CD14-positive monocyte (primary cell): ENCODE results near the gene ADAMTSL3. TPM values are rescaled to one million over a fixed set of nuclear protein-coding genes. Genes with fewer than 3 reads are reported as not detected.

ENCODE experiments used
- DNase-seq, 3 donors: peaks; one replicate each; pipeline ENCODE4 v3.0.0-alpha.2; 2011 to 2022
- H2AFZ ChIP-seq: 2 replicates; pipeline ENCODE4 v1.6.0; 2012; ENCODE audit warnings: mild to moderate bottlenecking, low read depth, low read length, inconsistent platforms; ENCODE audit not compliant: insufficient read depth, poor library complexity, severe bottlenecking
- H3K27ac ChIP-seq, 2 donors: 1 replicate in 1 of 2; 2 replicates in 1 of 2; pipeline ENCODE4 v1.5.1; 2012 to 2013; ENCODE audit warnings: low read length in 2 of 2, control low read depth in 1 of 2, inconsistent platforms in 1 of 2, low read depth in 1 of 2, mild to moderate bottlenecking in 1 of 2
- H3K27me3 ChIP-seq, 2 donors: one replicate each; pipeline versions ENCODE4 v1.6.0 to v1.6.1; 2011 to 2013; ENCODE audit warnings: low read length in 2 of 2; ENCODE audit not compliant: control insufficient read depth in 2 of 2, insufficient read depth in 2 of 2
- H3K36me3 ChIP-seq, 2 donors: replicated peaks in 1 of 2; 1 replicate in 1 of 2; 2 replicates in 1 of 2; pipeline versions ENCODE4 v1.5.1 to v1.6.1; 2012 to 2013; ENCODE audit warnings: low read length in 2 of 2, control low read depth in 1 of 2, inconsistent platforms in 1 of 2, mild to moderate bottlenecking in 1 of 2; ENCODE audit not compliant: insufficient read depth in 2 of 2, control insufficient read depth in 1 of 2
- H3K4me1 ChIP-seq, 2 donors: 1 replicate in 1 of 2; 2 replicates in 1 of 2; pipeline versions ENCODE4 v1.5.1 to v1.6.1; 2012 to 2013; ENCODE audit warnings: low read length in 2 of 2, control low read depth in 1 of 2, inconsistent platforms in 1 of 2, mild to moderate bottlenecking in 1 of 2, moderate library complexity in 1 of 2; ENCODE audit not compliant: insufficient read depth in 2 of 2, control insufficient read depth in 1 of 2
- H3K4me2 ChIP-seq: replicated peaks from 2 replicates; pipeline ENCODE3; 2012; ENCODE audit warnings: low read length, moderate library complexity, mild to moderate bottlenecking; ENCODE audit not compliant: poor library complexity, severe bottlenecking; ENCODE audit errors: extremely low read depth
- H3K4me3 ChIP-seq, 3 experiments: fragments of 200-600 bp in 1 of 3; sonication (generic) in 1 of 3; replicated peaks in 1 of 3; 1 replicate in 2 of 3; 2 replicates in 1 of 3; pipeline ENCODE4 v1.5.1; 2011 to 2013; ENCODE audit warnings: low read length in 3 of 3, mild to moderate bottlenecking in 3 of 3, control low read depth in 2 of 3, low read depth in 2 of 3, inconsistent platforms in 1 of 3, moderate library complexity in 1 of 3
- H3K79me2 ChIP-seq: 2 replicates; pipeline ENCODE4 v1.6.0; 2012; ENCODE audit warnings: mild to moderate bottlenecking, control low read depth, inconsistent platforms, low read length, moderate library complexity; ENCODE audit not compliant: insufficient read depth
- H3K9ac ChIP-seq: 2 replicates; pipeline ENCODE4 v1.6.0; 2017; ENCODE audit warnings: low read length, mild to moderate bottlenecking; ENCODE audit not compliant: insufficient read depth, poor library complexity, severe bottlenecking
- H3K9me3 ChIP-seq, 2 donors: replicated peaks in 1 of 2; 1 replicate in 1 of 2; 2 replicates in 1 of 2; pipeline versions ENCODE4 v1.5.1 to v1.6.1; 2012 to 2013; ENCODE audit warnings: low read length in 2 of 2, control low read depth in 1 of 2; ENCODE audit not compliant: control insufficient read depth in 1 of 2, insufficient read depth in 1 of 2
- H4K20me1 ChIP-seq: 2 replicates; pipeline ENCODE4 v1.6.0; 2012; ENCODE audit warnings: mild to moderate bottlenecking, low read length, control low read depth, moderate library complexity; ENCODE audit not compliant: insufficient read depth
- H3K27ac Mint-ChIP-seq, 7 donors: one replicate each; pipeline ENCODE4 v1.8.0; 2020; ENCODE audit warnings: mild to moderate bottlenecking in 7 of 7, mixed read lengths in 7 of 7, moderate library complexity in 6 of 7, inconsistent platforms in 2 of 7
- H3K27me3 Mint-ChIP-seq, 3 donors: one replicate each; pipeline ENCODE4 v1.8.0; 2021 to 2022; ENCODE audit warnings: low read depth in 3 of 3, mild to moderate bottlenecking in 3 of 3, mixed read lengths in 3 of 3, moderate library complexity in 3 of 3, inconsistent platforms in 1 of 3
- H3K36me3 Mint-ChIP-seq, 2 donors: one replicate each; pipeline ENCODE4 v1.8.0; 2020; ENCODE audit warnings: mixed read lengths in 2 of 2, inconsistent platforms in 1 of 2, mild to moderate bottlenecking in 1 of 2
- H3K4me1 Mint-ChIP-seq: one replicate; pipeline ENCODE4 v1.8.0; 2020; ENCODE audit warnings: mild to moderate bottlenecking, mixed read lengths
- H3K4me3 Mint-ChIP-seq, 2 donors: one replicate each; pipeline ENCODE4 v1.8.0; 2020; ENCODE audit warnings: mild to moderate bottlenecking in 2 of 2, mixed read lengths in 2 of 2, moderate library complexity in 1 of 2
- H3K9me3 Mint-ChIP-seq, 7 donors: one replicate each; pipeline ENCODE4 v1.8.0; 2020 to 2022; ENCODE audit warnings: mixed read lengths in 7 of 7, mild to moderate bottlenecking in 6 of 7, moderate library complexity in 6 of 7, inconsistent platforms in 2 of 7
- WGBS: methylation state at CpG from one replicate; pipeline ENCODE4 v1.1.5; 2013; ENCODE audit warnings: missing lambda C conversion rate; ENCODE audit not compliant: insufficient coverage; 5-methylcytosine and 5-hydroxymethylcytosine counted together
- intact Hi-C, 2 donors: fragments of 100-400 bp; cut with micrococcal nuclease; formaldehyde crosslinking; loops; one replicate each; pipeline versions ENCODE4 v1.15.0 to v1.15.1; 2023
- polyA plus RNA-seq, 3 donors: library from polyadenylated mRNA; depleted of rRNA in 1 of 3; unstranded in 2 of 3; stranded (reverse) in 1 of 3; fragments of 300-500 nt in 2 of 3; fragments of >200 nt in 1 of 3; fragmentation: Illumina TruSeq in 2 of 3; gene quantifications; 1 replicate in 2 of 3; 2 replicates in 1 of 3; pipeline ENCODE4 v1.2.3, GENCODE V29; 2012 to 2021
- TF ChIP-seq, protein P1 (sequence below): fragments of 200-600 bp; IDR thresholded peaks from one replicate; pipeline ENCODE4 v1.8.0; 2022; ENCODE audit warnings: antibody characterized with exemption, mild to moderate bottlenecking

ADAMTSL3 gene
- polyA plus RNA-seq, 3 donors = not detected

DNA sequence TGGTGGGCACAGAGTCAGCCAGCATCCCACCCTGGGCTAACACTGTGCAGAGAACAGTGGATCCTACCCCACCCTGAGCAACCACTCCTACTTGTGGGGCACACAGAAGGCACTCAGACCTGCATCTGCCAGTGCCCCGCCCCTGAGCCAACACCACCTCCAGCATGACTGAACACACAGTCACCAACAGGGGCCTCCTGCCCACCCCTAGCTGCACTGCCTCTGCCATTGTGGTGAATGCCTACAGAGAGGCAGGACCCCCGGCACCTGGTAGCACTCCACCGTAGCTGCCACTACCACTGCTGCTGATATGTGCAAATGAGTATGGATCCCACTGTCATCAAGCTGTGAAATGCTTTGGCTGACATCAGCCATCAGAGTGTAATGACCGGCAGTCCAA is 123.1 kb downstream of the ADAMTSL3 start:
- Mint-ChIP-seq H3K4me1 (no peaks in the 10 kb centered on the region), H3K27ac (no peak overlapping the region), H3K4me3 (no peak overlapping the region), H3K9me3 (peaks cover 4 to 16% (median 11%) of the 10 kb centered on the region in 7 donors), H3K36me3 (no peaks in the 10 kb centered on the region), H3K27me3 (peaks cover 3 to 6% (median 3%) of the 10 kb centered on the region in 3 donors)
- no peaks in the 10 kb centered on the region for H3K4me1 ChIP-seq
- DNase-seq = no peak
- no peaks in the 10 kb centered on the region for H3K79me2 ChIP-seq
- no peak overlapping the region for H3K9ac ChIP-seq
- intact Hi-C loops = no loop called here
- no peaks in the 10 kb centered on the region for H3K36me3 ChIP-seq
- WGBS = 98% methylated on average over 4 of the region's 4 CpGs
- H2AFZ ChIP-seq = no peak overlapping the region
- peaks cover 0 to 5% of the 10 kb centered on the region in 2 donors for H3K9me3 ChIP-seq
- H3K4me3 ChIP-seq = no peak overlapping the region
- TF ChIP-seq, protein P1, sequence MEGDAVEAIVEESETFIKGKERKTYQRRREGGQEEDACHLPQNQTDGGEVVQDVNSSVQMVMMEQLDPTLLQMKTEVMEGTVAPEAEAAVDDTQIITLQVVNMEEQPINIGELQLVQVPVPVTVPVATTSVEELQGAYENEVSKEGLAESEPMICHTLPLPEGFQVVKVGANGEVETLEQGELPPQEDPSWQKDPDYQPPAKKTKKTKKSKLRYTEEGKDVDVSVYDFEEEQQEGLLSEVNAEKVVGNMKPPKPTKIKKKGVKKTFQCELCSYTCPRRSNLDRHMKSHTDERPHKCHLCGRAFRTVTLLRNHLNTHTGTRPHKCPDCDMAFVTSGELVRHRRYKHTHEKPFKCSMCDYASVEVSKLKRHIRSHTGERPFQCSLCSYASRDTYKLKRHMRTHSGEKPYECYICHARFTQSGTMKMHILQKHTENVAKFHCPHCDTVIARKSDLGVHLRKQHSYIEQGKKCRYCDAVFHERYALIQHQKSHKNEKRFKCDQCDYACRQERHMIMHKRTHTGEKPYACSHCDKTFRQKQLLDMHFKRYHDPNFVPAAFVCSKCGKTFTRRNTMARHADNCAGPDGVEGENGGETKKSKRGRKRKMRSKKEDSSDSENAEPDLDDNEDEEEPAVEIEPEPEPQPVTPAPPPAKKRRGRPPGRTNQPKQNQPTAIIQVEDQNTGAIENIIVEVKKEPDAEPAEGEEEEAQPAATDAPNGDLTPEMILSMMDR = no peak
- H3K4me2 ChIP-seq = no peak overlapping the region
- H3K27ac ChIP-seq = no peak overlapping the region
- H3K27me3 ChIP-seq = no peaks in the 10 kb centered on the region
- H4K20me1 ChIP-seq = no peaks in the 10 kb centered on the region

DNA sequence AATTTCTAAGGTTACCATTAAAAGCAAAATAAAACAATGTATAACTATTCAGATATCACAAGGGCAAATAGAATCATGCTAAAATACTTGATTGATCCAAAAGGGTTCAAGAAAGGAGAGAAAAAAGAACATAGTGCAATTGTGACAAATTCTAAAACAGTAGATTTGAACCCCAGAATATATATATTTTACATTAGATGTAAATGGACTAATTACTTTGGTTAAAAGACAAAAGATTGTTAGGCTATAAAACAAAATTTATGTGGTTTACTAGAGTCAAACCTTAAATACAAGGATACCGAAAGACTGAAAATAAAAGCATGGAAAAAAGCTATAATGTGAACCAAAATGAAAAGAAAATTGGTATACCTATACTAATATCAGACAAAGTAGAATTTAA is 129.3 kb downstream of the ADAMTSL3 start:
- Mint-ChIP-seq H3K27me3 (peaks cover 0 to 7% (median 4%) of the 10 kb centered on the region in 3 donors), H3K4me1 (no peaks in the 10 kb centered on the region), H3K9me3 (peaks cover 2 to 14% (median 9%) of the 10 kb centered on the region in 7 donors), H3K4me3 (no peak overlapping the region), H3K36me3 (no peaks in the 10 kb centered on the region), H3K27ac (no peak overlapping the region)
- no CpG with 5 or more reads among the region's 1 CpG for WGBS
- H3K4me3 ChIP-seq = no peak overlapping the region
- no peaks in the 10 kb centered on the region for H4K20me1 ChIP-seq
- no peaks in the 10 kb centered on the region for H3K4me1 ChIP-seq
- H3K36me3 ChIP-seq = no peaks in the 10 kb centered on the region
- no peak overlapping the region for H3K27ac ChIP-seq
- no peaks in the 10 kb centered on the region for H3K9me3 ChIP-seq
- no peak overlapping the region for H3K4me2 ChIP-seq
- intact Hi-C loops = no loop called here
- no peak for DNase-seq
- no peak overlapping the region for H2AFZ ChIP-seq
- no peak overlapping the region for H3K9ac ChIP-seq
- TF ChIP-seq, protein P1 = no peak
- no peaks in the 10 kb centered on the region for H3K79me2 ChIP-seq
- H3K27me3 ChIP-seq = no peaks in the 10 kb centered on the region
